ENCODE results near the gene LCE1C. TPM values are rescaled to one million over a fixed set of nuclear protein-coding genes. Genes with fewer than 3 reads are reported as not detected.

LCE1C gene
- polyA plus RNA-seq, 1 donor from 2014 or later: not detected

- Histone ChIP-seq H3K4me2 (ENCODE audit: low read length) (no peak within 1 kb of the TSS), H3K27me3 (ENCODE audit: insufficient read depth, low read depth, low read length) (no peaks in the 10 kb centered on the region), H4K20me1 (ENCODE audit: insufficient read depth) (no peaks in the 10 kb centered on the region), H3K9me2 (ENCODE audit: insufficient read depth, low read length) (no peaks in the 10 kb centered on the region), H3F3A (ENCODE audit: insufficient read depth, low read length, poor library complexity, severe bottlenecking) (no peaks in the 10 kb centered on the region), H3K36me3 (ENCODE audit: insufficient read depth, low read length) (no peaks in the 10 kb centered on the region), H3K4me3 (ENCODE audit: low read length) (no peak within 1 kb of the TSS), H3K9ac (ENCODE audit: low read length) (no peak within 1 kb of the TSS), H3K79me2 (replicated peaks; ENCODE audit: insufficient read depth, low read length) (no peaks in the 10 kb centered on the region), H3K9me3 (ENCODE audit: low read length) (no peaks in the 10 kb centered on the region), H3K27ac (ENCODE audit: low read length) (no peak within 1 kb of the TSS), H2AFZ (ENCODE audit: low read depth, low read length) (no peak within 1 kb of the TSS)
- no peak for TF ChIP-seq RAD21 (conservative IDR thresholded peaks at IDR 0.05)
- TF ChIP-seq TAF1 (IDR thresholded peaks at IDR 0.05; ENCODE audit: low read depth): no peak
- no peak for TF ChIP-seq POLR2AphosphoS5 (IDR thresholded peaks at IDR 0.05)
- TF ChIP-seq EZH2 (IDR thresholded peaks at IDR 0.05; ENCODE audit: borderline replicate concordance, insufficient read depth, low read length, poor library complexity, severe bottlenecking): no peak
- TF ChIP-seq SMC3 (conservative IDR thresholded peaks at IDR 0.05; ENCODE audit: poor library complexity): no peak
- no peak for TF ChIP-seq CTCF (IDR thresholded peaks at IDR 0.05; ENCODE audit: poor library complexity, severe bottlenecking)
- no peak for TF ChIP-seq EP300 (conservative IDR thresholded peaks at IDR 0.05; ENCODE audit: poor library complexity, severe bottlenecking)
- no peak for TF ChIP-seq REST (IDR thresholded peaks at IDR 0.05; ENCODE audit: borderline replicate concordance)
- TF ChIP-seq MXI1 (conservative IDR thresholded peaks at IDR 0.05; ENCODE audit: poor library complexity, severe bottlenecking): no peak
Measured at GRCh38 chr1:152827173-152827572, 20.7 kb upstream of the LCE1C start, which contains the start of gene LCE1A. TSS of gene LCE1A (plus strand) at chr1:152827473. CDS start at chr1:152827473, 0 bp downstream.

GRCh38 chr1:152824964-152825363 lies 18.5 kb upstream of the LCE1C start:
- H3K79me2 ChIP-seq (replicated peaks; ENCODE audit: insufficient read depth, low read length): no peaks in the 10 kb centered on the region
- no peak overlapping the region for H3K4me3 ChIP-seq (ENCODE audit: low read length)
- H3K27ac ChIP-seq (ENCODE audit: low read length): no peak overlapping the region
- H3K9ac ChIP-seq (ENCODE audit: low read length): no peak overlapping the region
- H2AFZ ChIP-seq (ENCODE audit: low read depth, low read length): no peak overlapping the region
- no peaks in the 10 kb centered on the region for H3K36me3 ChIP-seq (ENCODE audit: insufficient read depth, low read length)
- no peak overlapping the region for H3K4me2 ChIP-seq (ENCODE audit: low read length)
- H3K9me2 ChIP-seq (ENCODE audit: insufficient read depth, low read length): no peaks in the 10 kb centered on the region
- no peaks in the 10 kb centered on the region for H4K20me1 ChIP-seq (ENCODE audit: insufficient read depth)
- H3F3A ChIP-seq (ENCODE audit: insufficient read depth, low read length, poor library complexity, severe bottlenecking): no peaks in the 10 kb centered on the region
- no peak for TF ChIP-seq TAF1 (IDR thresholded peaks at IDR 0.05; ENCODE audit: low read depth)
- no peak for TF ChIP-seq CTCF (IDR thresholded peaks at IDR 0.05; ENCODE audit: poor library complexity, severe bottlenecking)
- no peak for TF ChIP-seq EP300 (conservative IDR thresholded peaks at IDR 0.05; ENCODE audit: poor library complexity, severe bottlenecking)
- no peak for TF ChIP-seq EZH2 (IDR thresholded peaks at IDR 0.05; ENCODE audit: borderline replicate concordance, insufficient read depth, low read length, poor library complexity, severe bottlenecking)
- TF ChIP-seq MXI1 (conservative IDR thresholded peaks at IDR 0.05; ENCODE audit: poor library complexity, severe bottlenecking): no peak
- no peak for TF ChIP-seq REST (IDR thresholded peaks at IDR 0.05; ENCODE audit: borderline replicate concordance)
- TF ChIP-seq SMC3 (conservative IDR thresholded peaks at IDR 0.05; ENCODE audit: poor library complexity): no peak
- TF ChIP-seq POLR2AphosphoS5 (IDR thresholded peaks at IDR 0.05): no peak
- TF ChIP-seq RAD21 (conservative IDR thresholded peaks at IDR 0.05): no peak
- no peaks in the 10 kb centered on the region for H3K9me3 ChIP-seq (ENCODE audit: low read length)
- H3K27me3 ChIP-seq (ENCODE audit: insufficient read depth, low read depth, low read length): no peaks in the 10 kb centered on the region
